ENCODE data around the gene GSX2.

GSX2 gene

GRCh38 chr4:54092405-54093323 is 7.3 kb upstream of the GSX2 start:
- DNase-seq (ENCODE audit: low spot score) = no peak
- TF ChIP-seq, protein P1, sequence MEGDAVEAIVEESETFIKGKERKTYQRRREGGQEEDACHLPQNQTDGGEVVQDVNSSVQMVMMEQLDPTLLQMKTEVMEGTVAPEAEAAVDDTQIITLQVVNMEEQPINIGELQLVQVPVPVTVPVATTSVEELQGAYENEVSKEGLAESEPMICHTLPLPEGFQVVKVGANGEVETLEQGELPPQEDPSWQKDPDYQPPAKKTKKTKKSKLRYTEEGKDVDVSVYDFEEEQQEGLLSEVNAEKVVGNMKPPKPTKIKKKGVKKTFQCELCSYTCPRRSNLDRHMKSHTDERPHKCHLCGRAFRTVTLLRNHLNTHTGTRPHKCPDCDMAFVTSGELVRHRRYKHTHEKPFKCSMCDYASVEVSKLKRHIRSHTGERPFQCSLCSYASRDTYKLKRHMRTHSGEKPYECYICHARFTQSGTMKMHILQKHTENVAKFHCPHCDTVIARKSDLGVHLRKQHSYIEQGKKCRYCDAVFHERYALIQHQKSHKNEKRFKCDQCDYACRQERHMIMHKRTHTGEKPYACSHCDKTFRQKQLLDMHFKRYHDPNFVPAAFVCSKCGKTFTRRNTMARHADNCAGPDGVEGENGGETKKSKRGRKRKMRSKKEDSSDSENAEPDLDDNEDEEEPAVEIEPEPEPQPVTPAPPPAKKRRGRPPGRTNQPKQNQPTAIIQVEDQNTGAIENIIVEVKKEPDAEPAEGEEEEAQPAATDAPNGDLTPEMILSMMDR (IDR thresholded peaks at IDR 0.05; ENCODE audit: extremely low read depth, missing control alignments) = no peak

DNA sequence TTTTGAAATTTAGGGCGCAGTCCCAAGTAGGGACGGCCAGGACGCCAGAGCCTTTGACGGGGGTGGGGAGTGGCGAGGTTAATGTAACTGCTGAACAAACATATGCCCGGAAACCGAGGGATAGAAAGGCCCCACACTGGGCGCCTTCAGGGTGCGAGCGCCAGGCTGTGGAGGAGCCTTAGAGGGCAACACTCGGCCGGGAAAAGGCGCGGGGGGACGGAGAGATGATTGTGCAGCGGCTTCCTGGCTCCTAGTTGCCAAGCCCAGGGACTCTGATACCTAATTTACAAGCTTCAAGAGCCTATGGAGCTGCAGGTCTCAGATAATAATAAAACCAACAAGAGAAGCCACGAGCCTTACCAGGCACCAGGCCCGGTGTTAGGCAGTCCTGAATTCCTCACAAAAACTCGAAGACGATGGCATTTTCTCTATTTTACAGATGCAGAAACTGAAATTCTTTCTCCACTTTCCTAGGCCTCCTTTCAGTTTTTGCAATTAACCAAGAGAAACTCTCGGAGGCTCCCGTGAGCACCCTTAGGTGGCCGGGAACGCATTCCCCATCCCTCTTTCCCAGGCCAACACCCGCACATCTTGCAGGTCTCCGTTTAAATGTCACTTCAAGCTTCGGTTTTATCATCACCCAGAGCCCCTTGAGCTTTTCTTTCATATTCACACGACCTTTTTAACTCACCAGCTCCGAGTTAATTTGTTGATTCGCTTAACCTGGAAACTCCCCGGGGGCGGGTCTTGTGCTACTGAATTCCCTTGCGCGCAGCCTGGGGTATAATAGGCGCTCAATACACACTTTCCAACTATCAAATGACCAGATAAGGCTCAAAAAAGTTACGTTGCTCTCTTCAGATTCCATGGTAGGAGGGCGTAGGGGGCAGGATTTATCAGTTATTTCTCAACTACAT is 6.4 kb upstream of the GSX2 start:
- TF ChIP-seq, protein P1 (IDR thresholded peaks at IDR 0.05; ENCODE audit: extremely low read depth, missing control alignments) = no peak
- no peak for DNase-seq (ENCODE audit: low spot score)

GRCh38 chr4:54094451-54094850 is 5.5 kb upstream of the GSX2 start:
- TF ChIP-seq, protein P1 (IDR thresholded peaks at IDR 0.05; ENCODE audit: extremely low read depth, missing control alignments) = no peak
- no peak for DNase-seq (ENCODE audit: low spot score)

DNA sequence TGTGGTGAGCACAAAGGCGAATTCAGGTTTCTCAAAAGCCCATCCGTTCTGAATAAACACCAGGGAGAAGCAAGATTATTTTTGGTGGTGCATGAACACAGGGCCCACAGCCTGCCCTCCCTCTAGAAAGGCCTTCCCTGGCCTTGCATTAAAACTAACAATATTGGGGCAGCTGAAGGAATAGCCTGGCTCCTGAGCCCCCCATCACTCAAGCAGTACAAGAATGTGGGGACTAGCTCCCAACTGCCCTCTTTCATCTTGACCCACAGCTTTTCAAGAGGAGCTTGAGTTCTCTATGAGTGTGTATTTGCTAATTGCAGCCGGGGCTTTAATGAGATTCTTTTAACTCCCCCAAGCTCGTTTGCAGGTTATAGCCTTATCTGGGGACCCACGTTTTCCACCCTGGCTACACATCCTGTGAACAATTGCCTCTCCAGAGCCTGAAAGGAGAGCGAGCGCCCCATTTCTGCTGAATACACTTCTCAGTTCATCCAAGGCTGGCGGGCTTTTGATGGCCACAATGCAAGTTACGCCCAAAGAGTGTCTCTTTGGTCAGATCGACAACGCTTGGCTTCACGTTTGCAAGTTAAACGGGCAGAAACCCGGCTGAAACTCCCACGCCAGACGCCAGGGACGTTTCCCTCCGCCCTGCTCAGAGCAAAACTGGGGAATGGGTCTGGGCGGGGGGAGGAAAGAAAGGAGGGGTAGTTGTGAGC is 4.7 kb upstream of the GSX2 start:
- TF ChIP-seq, protein P1 (IDR thresholded peaks at IDR 0.05; ENCODE audit: extremely low read depth, missing control alignments) = no peak
- no peak for DNase-seq (ENCODE audit: low spot score)

- no peak for DNase-seq (ENCODE audit: low spot score)
- TF ChIP-seq, protein P1 (IDR thresholded peaks at IDR 0.05; ENCODE audit: extremely low read depth, missing control alignments) = no peak
These were observed 3.5 kb upstream of the GSX2 start for GRCh38 chr4:54096295-54096962.

- no peak for DNase-seq (ENCODE audit: low spot score)
- TF ChIP-seq, protein P1 (IDR thresholded peaks at IDR 0.05; ENCODE audit: extremely low read depth, missing control alignments) = no peak
These were observed 2.8 kb upstream of the GSX2 start for GRCh38 chr4:54097152-54097551.

All from GM20000 (cell line).